Peyer's patch (tissue), 4 donors: ENCODE data around the gene ADD2. TPM values are rescaled to one million over a fixed set of nuclear protein-coding genes. Genes with fewer than 3 reads are reported as not detected.
A peak's percentile ranks its signal among the peaks of the same experiment; 100 is the strongest.

Experiments
- DNase-seq, 3 donors: peaks; one replicate each; pipeline ENCODE4 v3.0.0-alpha.2; 2017 to 2019
- H3K27ac ChIP-seq, 4 donors: fragments of 200-600 bp; sonication (generic); one replicate each; pipeline ENCODE4 v1.5.1; 2016 to 2019
- H3K27me3 ChIP-seq, 2 donors: fragments of 200-600 bp; sonication (generic); one replicate each; pipeline ENCODE4 v1.5.1; 2019
- H3K36me3 ChIP-seq, 3 donors: fragments of 200-600 bp; sonication (generic); one replicate each; pipeline ENCODE4 v1.5.1; 2016 to 2019
- H3K4me1 ChIP-seq, 4 donors: fragments of 200-600 bp; sonication (generic); one replicate each; pipeline ENCODE4 v1.5.1; 2016 to 2019
- H3K4me3 ChIP-seq, 4 donors: fragments of 200-600 bp; sonication (generic); 1 replicate in 3 of 4; 2 replicates in 1 of 4; pipeline ENCODE4 v1.5.1; 2016 to 2019; ENCODE audit warnings: mild to moderate bottlenecking in 1 of 4
- H3K9me3 ChIP-seq, 4 donors: fragments of 200-600 bp; sonication (generic); one replicate each; pipeline ENCODE4 v1.5.1; 2016 to 2019; ENCODE audit warnings: mild to moderate bottlenecking in 1 of 4
- CTCF ChIP-seq, 6 experiments: fragments of 450-650 bp in 4 of 6; fragments of 200-600 bp in 2 of 6; sonication (generic) in 1 of 6; IDR thresholded peaks; one replicate each; pipeline ENCODE4 v1.5.1; 2017 to 2019; ENCODE audit warnings: antibody characterized with exemption in 6 of 6, mild to moderate bottlenecking in 3 of 6, moderate library complexity in 1 of 6
- POLR2A ChIP-seq, 2 donors: fragments of 450-650 bp; IDR thresholded peaks; one replicate each; pipeline ENCODE4 v1.5.1; 2017; ENCODE audit warnings: antibody characterized with exemption in 2 of 2, mild to moderate bottlenecking in 2 of 2, moderate library complexity in 2 of 2
- total RNA-seq, 4 donors: library from RNA; depleted of rRNA; stranded (reverse); fragments of >200 nt; gene quantifications; one replicate each; pipeline ENCODE4 v1.1.0, GENCODE V29; 2016

Gene ADD2
- total RNA-seq, 4 donors from 2014 or later: 0.28 to 14.0 (median 1.7) TPM; not detected in 1

GRCh38 chr2:70651727-70652126 is 116.3 kb downstream of the ADD2 start:
- no peak for TF ChIP-seq POLR2A (IDR thresholded peaks at IDR 0.05)
- TF ChIP-seq CTCF (IDR thresholded peaks at IDR 0.05): no peak
- Histone ChIP-seq H3K36me3 (no peaks in the 10 kb centered on the region), H3K9me3 (no peaks in the 10 kb centered on the region), H3K4me1 (peaks cover 0 to under 1% (median 0%) of the 10 kb centered on the region in 4 donors), H3K4me3 (no peak overlapping the region), H3K27me3 (no peaks in the 10 kb centered on the region), H3K27ac (no peak overlapping the region)
- DNase-seq: no peak

- TF ChIP-seq POLR2A (IDR thresholded peaks at IDR 0.05): no peak
- TF ChIP-seq CTCF (IDR thresholded peaks at IDR 0.05): no peak
- Histone ChIP-seq H3K27ac (no peak overlapping the region), H3K36me3 (no peaks in the 10 kb centered on the region), H3K4me3 (no peak overlapping the region), H3K9me3 (no peaks in the 10 kb centered on the region), H3K27me3 (no peaks in the 10 kb centered on the region), H3K4me1 (peaks cover 0 to 8% (median 0%) of the 10 kb centered on the region in 4 donors)
- no peak for DNase-seq
These were observed 117.0 kb downstream of the ADD2 start for GRCh38 chr2:70651014-70651413.

- TF ChIP-seq POLR2A (IDR thresholded peaks at IDR 0.05): no peak
- no peak for TF ChIP-seq CTCF (IDR thresholded peaks at IDR 0.05)
- Histone ChIP-seq H3K27me3 (no peaks in the 10 kb centered on the region), H3K27ac (no peak overlapping the region), H3K9me3 (no peaks in the 10 kb centered on the region), H3K4me3 (no peak overlapping the region), H3K4me1 (peaks cover 0 to 10% (median 0%) of the 10 kb centered on the region in 4 donors), H3K36me3 (no peaks in the 10 kb centered on the region)
- DNase-seq: no peak
These were observed 119.0 kb downstream of the ADD2 start for GRCh38 chr2:70648961-70649360.

- Histone ChIP-seq H3K4me1 (peaks cover 0 to 10% (median 0%) of the 10 kb centered on the region in 4 donors), H3K27me3 (no peaks in the 10 kb centered on the region), H3K36me3 (no peaks in the 10 kb centered on the region), H3K4me3 (no peak overlapping the region), H3K27ac (no peak overlapping the region), H3K9me3 (no peaks in the 10 kb centered on the region)
- peak; percentile 43 to 86 (median 81) for DNase-seq
- TF ChIP-seq CTCF (IDR thresholded peaks at IDR 0.05) (peak; percentile 79 to 94 (median 90)), POLR2A (IDR thresholded peaks at IDR 0.05) (no peak)
These were observed 120.0 kb downstream of the ADD2 start for GRCh38 chr2:70647873-70648481.

- DNase-seq: no peak
- H3K4me3 ChIP-seq: no peak overlapping the region
- no peaks in the 10 kb centered on the region for H3K36me3 ChIP-seq
- no peaks in the 10 kb centered on the region for H3K27me3 ChIP-seq
- no peaks in the 10 kb centered on the region for H3K9me3 ChIP-seq
- H3K4me1 ChIP-seq: peaks cover 0 to 10% (median 0%) of the 10 kb centered on the region in 4 donors
- H3K27ac ChIP-seq: no peak overlapping the region
- no peak for TF ChIP-seq CTCF (IDR thresholded peaks at IDR 0.05)
- TF ChIP-seq POLR2A (IDR thresholded peaks at IDR 0.05): no peak
These were observed 121.6 kb downstream of the ADD2 start for GRCh38 chr2:70646420-70646818.
